OCI-LY7 (cell line): ENCODE data around the gene PTPRF.

Source experiments
- EZH2phosphoT487 ChIP-seq: fragments of 200-600 bp; sonication (generic); IDR thresholded peaks from 2 replicates; pipeline ENCODE4 v1.6.1; 2018; ENCODE audit warnings: low read depth, borderline replicate concordance, mild to moderate bottlenecking, mixed run types, antibody characterized with exemption, low read length, moderate library complexity, mixed read lengths
- TF ChIP-seq, protein P1 (sequence below): fragments of 200-600 bp; sonication (generic); conservative IDR thresholded peaks from 2 replicates; pipeline ENCODE4 v1.5.1; 2014; ENCODE audit warnings: mild to moderate bottlenecking, antibody characterized with exemption, low read length, moderate library complexity, mixed read lengths

DNA sequence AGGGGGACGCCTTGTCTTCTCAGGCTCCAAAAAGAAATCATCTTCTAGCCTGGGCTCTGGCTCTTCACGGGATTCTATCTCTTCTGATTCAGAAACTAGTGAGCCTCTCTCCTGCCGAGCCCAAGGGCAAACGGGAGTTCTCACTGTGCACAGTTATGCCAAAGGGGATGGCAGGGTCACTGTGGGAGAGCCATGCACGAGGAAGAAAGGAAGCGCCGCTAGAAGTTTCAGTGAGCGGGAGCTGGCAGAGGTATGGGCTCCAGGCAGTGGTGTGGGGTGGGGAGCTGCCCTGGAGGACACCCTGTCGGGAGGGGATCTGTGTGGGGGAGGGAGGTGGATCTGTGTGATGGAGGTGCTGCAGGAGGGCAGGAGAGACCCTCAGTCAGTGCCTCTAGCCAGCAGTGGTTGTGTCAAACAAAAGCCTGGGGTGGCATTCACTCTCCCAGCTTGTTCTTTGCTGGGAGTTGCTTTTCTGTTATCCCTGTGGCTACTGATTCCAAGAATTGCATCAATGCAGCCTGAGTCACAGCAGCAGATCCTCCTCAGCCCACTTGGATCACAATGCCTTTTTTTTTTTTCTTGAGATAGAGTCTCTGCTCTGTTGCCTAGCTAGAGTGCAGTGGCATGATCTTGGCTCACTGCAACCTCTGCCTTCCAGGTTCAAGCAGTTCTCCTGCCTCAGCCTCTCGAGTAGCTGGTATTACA, 141.1 kb downstream of the PTPRF start:
- TF ChIP-seq, protein P1, sequence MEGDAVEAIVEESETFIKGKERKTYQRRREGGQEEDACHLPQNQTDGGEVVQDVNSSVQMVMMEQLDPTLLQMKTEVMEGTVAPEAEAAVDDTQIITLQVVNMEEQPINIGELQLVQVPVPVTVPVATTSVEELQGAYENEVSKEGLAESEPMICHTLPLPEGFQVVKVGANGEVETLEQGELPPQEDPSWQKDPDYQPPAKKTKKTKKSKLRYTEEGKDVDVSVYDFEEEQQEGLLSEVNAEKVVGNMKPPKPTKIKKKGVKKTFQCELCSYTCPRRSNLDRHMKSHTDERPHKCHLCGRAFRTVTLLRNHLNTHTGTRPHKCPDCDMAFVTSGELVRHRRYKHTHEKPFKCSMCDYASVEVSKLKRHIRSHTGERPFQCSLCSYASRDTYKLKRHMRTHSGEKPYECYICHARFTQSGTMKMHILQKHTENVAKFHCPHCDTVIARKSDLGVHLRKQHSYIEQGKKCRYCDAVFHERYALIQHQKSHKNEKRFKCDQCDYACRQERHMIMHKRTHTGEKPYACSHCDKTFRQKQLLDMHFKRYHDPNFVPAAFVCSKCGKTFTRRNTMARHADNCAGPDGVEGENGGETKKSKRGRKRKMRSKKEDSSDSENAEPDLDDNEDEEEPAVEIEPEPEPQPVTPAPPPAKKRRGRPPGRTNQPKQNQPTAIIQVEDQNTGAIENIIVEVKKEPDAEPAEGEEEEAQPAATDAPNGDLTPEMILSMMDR = no peak
- TF ChIP-seq EZH2phosphoT487 = no peak
